Activated T-cell treated with anti-CD3 and anti-CD28 coated beads, Interleukin-2, amount 50 U/mL, for 4 hours (primary cell): ENCODE data around the gene DYDC2. TPM values are rescaled to one million over a fixed set of nuclear protein-coding genes. Genes with fewer than 3 reads are reported as not detected.
A peak's percentile ranks its signal among the peaks of the same experiment; 100 is the strongest.

Experiments used
- ATAC-seq, 2 donors: fragments of 200-7000 bp; cut with Tn5 transposase; one replicate each; pipeline ENCODE4 v1.10.0; 2021
- DNase-seq: peaks from one replicate; pipeline ENCODE4 v3.0.0-alpha.2; 2020
- H3K27me3 Mint-ChIP-seq: one replicate; pipeline ENCODE4 v1.8.0; 2021; ENCODE audit warnings: low read depth, mixed read lengths
- H3K36me3 Mint-ChIP-seq: one replicate; pipeline ENCODE4 v1.8.0; 2022; ENCODE audit warnings: mixed read lengths; ENCODE audit not compliant: insufficient read depth
- H3K4me1 Mint-ChIP-seq: one replicate; pipeline ENCODE4 v1.8.0; 2021; ENCODE audit warnings: low read depth, mixed read lengths
- H3K4me3 Mint-ChIP-seq: one replicate; pipeline ENCODE4 v1.8.0; 2021; ENCODE audit warnings: mild to moderate bottlenecking, moderate library complexity, mixed read lengths
- H3K9me3 Mint-ChIP-seq: one replicate; pipeline ENCODE4 v1.8.0; 2021; ENCODE audit warnings: mixed read lengths
- total RNA-seq, 3 donors: library from RNA; stranded (reverse); gene quantifications; one replicate each; pipeline ENCODE4 v1.2.1, GENCODE V29; 2021

DYDC2 gene
- total RNA-seq, 3 donors from 2014 or later: not detected

- Mint-ChIP-seq H3K9me3 (no peaks in the 10 kb centered on the region), H3K4me3 (no peak overlapping the region), H3K36me3 (no peaks in the 10 kb centered on the region), H3K4me1 (no peaks in the 10 kb centered on the region), H3K27me3 (peaks cover 4% of the 10 kb centered on the region)
- no peak for ATAC-seq
- DNase-seq: no peak
Observed at GRCh38 chr10:80394358-80394916, 37.9 kb downstream of the DYDC2 start.

- H3K9me3 Mint-ChIP-seq: no peaks in the 10 kb centered on the region
- no peaks in the 10 kb centered on the region for H3K36me3 Mint-ChIP-seq
- H3K4me1 Mint-ChIP-seq: no peaks in the 10 kb centered on the region
- H3K4me3 Mint-ChIP-seq: no peak overlapping the region
- peaks cover 4% of the 10 kb centered on the region for H3K27me3 Mint-ChIP-seq
- ATAC-seq (no peak), DNase-seq (no peak)
Observed at GRCh38 chr10:80397014-80397413, 40.4 kb downstream of the DYDC2 start.

- Mint-ChIP-seq H3K4me3 (no peak overlapping the region), H3K9me3 (no peaks in the 10 kb centered on the region), H3K36me3 (no peaks in the 10 kb centered on the region), H3K4me1 (no peaks in the 10 kb centered on the region), H3K27me3 (no peaks in the 10 kb centered on the region)
- ATAC-seq (no peak), DNase-seq (no peak)
Observed at GRCh38 chr10:80400136-80400804, 43.7 kb downstream of the DYDC2 start.

DNA sequence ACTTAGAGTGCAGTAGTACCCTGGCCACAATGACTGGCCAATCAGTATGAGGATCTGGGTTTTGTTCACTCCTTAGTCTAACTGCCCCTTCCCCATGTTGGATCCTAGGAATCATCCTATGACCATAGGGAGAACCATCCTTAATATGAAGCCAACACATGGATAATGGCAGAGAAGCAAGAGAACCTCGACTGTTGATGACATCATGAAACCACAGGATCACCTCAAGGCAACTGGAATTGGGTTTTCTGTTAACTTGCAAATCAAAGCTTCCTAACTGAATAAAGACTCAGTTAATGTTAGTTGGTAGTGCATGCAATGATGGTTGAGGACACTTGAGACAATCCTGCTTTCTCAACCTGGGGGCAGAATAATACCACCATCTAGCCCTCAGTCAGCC lies 48.5 kb downstream of the DYDC2 start:
- Mint-ChIP-seq H3K4me3 (no peak overlapping the region), H3K36me3 (no peaks in the 10 kb centered on the region), H3K27me3 (peaks cover 6% of the 10 kb centered on the region), H3K4me1 (peaks cover 10% of the 10 kb centered on the region), H3K9me3 (no peaks in the 10 kb centered on the region)
- DNase-seq (no peak), ATAC-seq (no peak)

DNA sequence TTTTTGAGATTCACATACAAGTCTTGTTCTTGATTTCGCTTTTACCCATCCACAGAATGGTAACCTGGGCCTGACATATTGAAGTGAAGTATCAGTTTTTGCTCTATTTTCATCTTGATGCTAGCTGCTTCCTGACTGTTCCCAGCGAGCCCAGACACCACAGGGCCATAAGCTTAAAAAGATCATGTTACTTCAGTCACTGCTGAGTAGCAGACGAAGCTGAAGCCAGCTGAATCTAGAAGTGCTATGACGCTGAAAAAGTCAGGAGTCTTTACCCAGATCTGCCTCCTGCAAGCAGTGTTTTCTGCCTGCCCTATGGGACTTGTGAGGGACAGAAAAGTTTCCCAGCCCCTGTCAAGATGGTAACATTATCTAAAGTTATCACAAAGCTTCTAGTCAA lies 49.0 kb downstream of the DYDC2 start:
- no peak for ATAC-seq
- Mint-ChIP-seq H3K4me3 (no peak overlapping the region), H3K36me3 (no peaks in the 10 kb centered on the region), H3K4me1 (peaks cover 10% of the 10 kb centered on the region), H3K27me3 (peaks cover 6% of the 10 kb centered on the region), H3K9me3 (no peaks in the 10 kb centered on the region)
- no peak for DNase-seq

GRCh38 chr10:80406204-80406603 lies 49.6 kb downstream of the DYDC2 start:
- ATAC-seq: no peak
- Mint-ChIP-seq H3K27me3 (peaks cover 6% of the 10 kb centered on the region), H3K4me1 (peaks cover 10% of the 10 kb centered on the region), H3K36me3 (no peaks in the 10 kb centered on the region), H3K4me3 (no peak overlapping the region), H3K9me3 (no peaks in the 10 kb centered on the region)
- no peak for DNase-seq

GRCh38 chr10:80407812-80408241 lies 51.2 kb downstream of the DYDC2 start:
- peak; percentile 71 to 76 for ATAC-seq
- peaks cover 6% of the 10 kb centered on the region for H3K27me3 Mint-ChIP-seq
- peak overlapping the region; percentile 89 for H3K4me3 Mint-ChIP-seq
- peak; percentile 59 for DNase-seq
- H3K36me3 Mint-ChIP-seq: no peaks in the 10 kb centered on the region
- H3K4me1 Mint-ChIP-seq: peaks cover 14% of the 10 kb centered on the region
- no peaks in the 10 kb centered on the region for H3K9me3 Mint-ChIP-seq

DNA sequence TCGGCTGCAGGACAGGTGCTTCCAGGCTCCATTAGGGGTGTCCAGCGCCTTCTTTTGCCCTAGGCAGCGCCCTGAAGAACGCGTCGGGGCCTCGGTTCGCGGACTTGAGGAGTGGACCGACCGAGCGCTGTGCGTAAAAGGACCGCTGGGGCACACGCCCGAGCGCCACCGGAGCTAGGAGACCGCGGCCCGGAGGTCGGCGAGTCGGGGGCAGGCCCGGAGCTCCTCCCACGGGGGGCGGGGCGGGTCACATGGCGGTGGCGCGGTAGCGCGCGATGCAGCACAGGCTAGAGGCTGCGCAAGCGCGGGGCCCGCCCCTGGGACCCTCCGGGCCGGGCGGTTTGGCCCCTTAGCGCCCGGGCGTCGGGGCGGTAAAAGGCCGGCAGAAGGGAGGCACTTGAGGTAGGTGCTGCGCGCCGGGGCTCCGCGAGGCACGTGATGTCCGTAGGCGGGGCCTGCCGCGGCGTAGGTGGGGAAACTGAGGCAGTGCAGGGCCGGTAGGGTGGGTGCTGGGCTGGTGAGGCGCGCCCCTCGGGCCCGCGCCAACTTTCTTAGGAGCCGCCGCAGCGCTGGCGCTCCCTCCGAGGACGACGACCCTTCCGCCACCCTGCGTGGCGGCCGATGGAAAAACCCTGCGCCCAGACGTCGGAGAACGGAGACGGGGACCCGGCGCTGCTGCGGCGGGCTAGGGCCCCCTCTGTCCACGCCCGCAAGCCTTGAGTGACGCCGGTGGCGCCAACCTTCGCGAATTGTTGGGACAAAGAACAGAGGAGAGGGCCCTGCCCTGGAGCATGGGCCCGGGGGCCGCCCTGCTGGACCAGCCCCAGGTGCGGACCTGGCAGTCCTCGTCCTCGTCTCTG lies 51.9 kb downstream of the DYDC2 start, which contains the start of gene PRXL2A:
Gene PRXL2A, plus strand, starts transcription at position 310 of the 860 bp plus-strand sequence. CDS start 11,917 bp downstream, outside the sequence.
- Mint-ChIP-seq H3K9me3 (no peaks in the 10 kb centered on the region), H3K27me3 (peaks cover 6% of the 10 kb centered on the region), H3K4me3 (peak within 1 kb of the TSS; percentile 89), H3K4me1 (peaks cover 14% of the 10 kb centered on the region), H3K36me3 (no peaks in the 10 kb centered on the region)
- DNase-seq (peak; percentile 74), ATAC-seq (peak; percentile 90 to 91)

DNA sequence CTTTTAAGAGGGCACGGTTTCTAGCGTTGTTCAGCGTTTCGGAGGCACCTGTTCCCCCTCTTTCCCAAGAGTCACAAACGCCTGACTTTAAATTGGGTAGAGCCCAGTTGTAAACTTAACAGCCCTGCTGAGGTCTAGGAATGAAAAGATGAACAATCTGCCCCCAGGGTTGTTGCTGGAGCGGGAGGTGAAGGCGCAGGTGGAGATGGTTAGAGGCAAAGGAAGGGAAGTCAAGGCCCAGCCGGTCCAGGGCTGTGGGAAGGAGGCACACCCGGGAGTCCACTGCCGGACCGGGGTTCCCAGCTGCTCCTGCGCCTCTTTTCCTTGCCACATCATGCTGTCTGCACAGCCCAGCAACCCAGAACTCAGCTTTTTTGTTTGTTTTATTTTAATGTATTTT lies 52.5 kb downstream of the DYDC2 start:
- no peaks in the 10 kb centered on the region for H3K9me3 Mint-ChIP-seq
- peaks cover 6% of the 10 kb centered on the region for H3K27me3 Mint-ChIP-seq
- peak overlapping the region; percentile 89 for H3K4me3 Mint-ChIP-seq
- no peak for DNase-seq
- no peak for ATAC-seq
- no peaks in the 10 kb centered on the region for H3K36me3 Mint-ChIP-seq
- H3K4me1 Mint-ChIP-seq: peaks cover 14% of the 10 kb centered on the region

DNA sequence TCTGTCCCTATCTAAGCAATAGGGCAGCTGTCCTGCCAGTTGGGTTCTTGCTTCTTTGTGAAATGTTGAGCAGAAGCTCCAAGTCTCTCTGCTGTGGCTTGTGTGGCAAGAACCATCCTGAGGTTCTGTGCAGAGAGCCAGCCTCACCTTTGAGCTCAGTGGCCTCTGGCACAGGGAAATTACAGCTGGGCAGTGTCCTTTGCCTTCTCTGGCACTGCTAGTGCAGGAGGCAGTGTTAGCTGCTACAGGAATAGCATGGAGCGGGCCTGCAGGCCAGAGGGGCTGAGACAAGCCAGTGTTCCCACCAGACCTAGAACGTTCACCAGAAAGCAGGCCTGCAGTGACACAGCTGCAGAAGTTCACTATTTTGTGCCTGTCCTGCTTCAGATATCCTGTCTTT lies 53.5 kb downstream of the DYDC2 start:
- Mint-ChIP-seq H3K9me3 (no peaks in the 10 kb centered on the region), H3K4me3 (peak overlapping the region; percentile 46), H3K4me1 (peaks cover 14% of the 10 kb centered on the region), H3K36me3 (no peaks in the 10 kb centered on the region), H3K27me3 (peaks cover 6% of the 10 kb centered on the region)
- ATAC-seq (no peak), DNase-seq (no peak)

DNA sequence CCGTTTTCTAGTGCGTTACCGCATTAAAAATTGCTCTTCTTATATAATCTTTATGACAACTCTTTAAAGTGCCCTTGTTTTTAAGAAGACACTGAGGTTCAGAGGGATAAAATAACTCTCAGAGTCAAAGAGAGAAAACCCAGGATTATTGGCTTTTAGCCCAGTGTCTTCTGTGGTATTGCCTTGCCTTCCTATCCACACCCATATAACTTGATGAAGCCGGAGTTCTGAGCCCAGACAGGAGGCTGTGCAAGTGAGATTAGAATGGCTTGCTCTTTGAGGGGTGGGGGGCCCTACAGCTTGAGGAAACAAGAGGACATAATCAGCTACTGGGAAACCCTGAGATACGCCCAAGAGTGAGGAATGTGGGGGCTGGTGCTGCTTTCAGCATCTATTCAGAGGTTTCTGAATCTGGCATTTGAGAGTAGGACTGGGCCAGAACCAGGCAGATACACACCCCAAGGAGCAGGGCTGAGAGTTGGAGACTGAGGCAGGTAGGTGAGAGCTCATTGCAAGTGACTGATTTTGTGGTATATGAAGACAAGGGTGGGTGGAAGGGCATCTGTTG lies 54.1 kb downstream of the DYDC2 start:
- Mint-ChIP-seq H3K4me1 (peaks cover 14% of the 10 kb centered on the region), H3K36me3 (no peaks in the 10 kb centered on the region), H3K4me3 (no peak overlapping the region), H3K27me3 (peaks cover 6% of the 10 kb centered on the region), H3K9me3 (no peaks in the 10 kb centered on the region)
- ATAC-seq (no peak), DNase-seq (no peak)

DNA sequence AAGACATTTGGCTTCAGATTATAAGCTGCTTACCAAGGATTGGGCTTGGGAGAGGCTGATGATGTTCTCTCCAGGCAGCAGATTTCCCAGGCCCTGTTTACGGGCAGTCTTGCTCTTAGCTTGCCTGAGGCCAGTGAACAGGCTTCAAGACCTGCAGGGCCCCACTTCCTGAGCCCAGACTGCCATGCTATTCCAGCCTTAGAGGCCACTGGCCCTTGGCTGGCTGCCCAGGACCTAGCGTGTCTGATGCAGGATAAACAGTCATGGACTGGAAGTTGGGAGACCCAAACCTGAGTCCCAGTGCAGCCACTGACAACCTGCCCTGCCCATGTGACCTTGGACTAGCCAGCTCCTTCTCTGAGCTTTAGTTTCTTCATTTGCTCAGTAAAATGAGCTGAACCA lies 54.7 kb downstream of the DYDC2 start:
- no peak for ATAC-seq
- Mint-ChIP-seq H3K4me3 (no peak overlapping the region), H3K9me3 (no peaks in the 10 kb centered on the region), H3K27me3 (peaks cover 6% of the 10 kb centered on the region), H3K36me3 (no peaks in the 10 kb centered on the region), H3K4me1 (peaks cover 14% of the 10 kb centered on the region)
- no peak for DNase-seq

GRCh38 chr10:80411681-80412220 lies 55.2 kb downstream of the DYDC2 start:
- peaks cover 14% of the 10 kb centered on the region for H3K4me1 Mint-ChIP-seq
- DNase-seq: no peak
- H3K4me3 Mint-ChIP-seq: no peak overlapping the region
- no peak for ATAC-seq
- no peaks in the 10 kb centered on the region for H3K36me3 Mint-ChIP-seq
- no peaks in the 10 kb centered on the region for H3K9me3 Mint-ChIP-seq
- peaks cover 6% of the 10 kb centered on the region for H3K27me3 Mint-ChIP-seq

- Mint-ChIP-seq H3K4me3 (no peak overlapping the region), H3K4me1 (peaks cover 12% of the 10 kb centered on the region), H3K36me3 (no peaks in the 10 kb centered on the region), H3K27me3 (peaks cover 4% of the 10 kb centered on the region), H3K9me3 (no peaks in the 10 kb centered on the region)
- ATAC-seq: no peak
- no peak for DNase-seq
Observed at GRCh38 chr10:80412486-80412885, 55.9 kb downstream of the DYDC2 start.
